Keratinocyte (primary cell): ENCODE measurements around the gene ANAPC5.

Source experiments
- CTCF ChIP-seq, 3 experiments: IDR thresholded peaks in 1 of 3; conservative IDR thresholded peaks in 1 of 3; optimal IDR thresholded peaks in 1 of 3; 2 replicates in 2 of 3; 3 replicates in 1 of 3; pipeline versions ENCODE3 to v1.5.1; 2011; ENCODE audit warnings: low read length in 3 of 3, mild to moderate bottlenecking in 3 of 3, moderate library complexity in 2 of 3, control low read depth in 1 of 3, inconsistent platforms in 1 of 3; ENCODE audit not compliant: insufficient read depth in 2 of 3; ENCODE audit errors: extremely low read depth in 1 of 3
- EZH2 ChIP-seq: IDR thresholded peaks from one replicate; pipeline ENCODE4 v1.6.1; 2012; ENCODE audit warnings: inconsistent platforms, mild to moderate bottlenecking, low read length, moderate library complexity

DNA sequence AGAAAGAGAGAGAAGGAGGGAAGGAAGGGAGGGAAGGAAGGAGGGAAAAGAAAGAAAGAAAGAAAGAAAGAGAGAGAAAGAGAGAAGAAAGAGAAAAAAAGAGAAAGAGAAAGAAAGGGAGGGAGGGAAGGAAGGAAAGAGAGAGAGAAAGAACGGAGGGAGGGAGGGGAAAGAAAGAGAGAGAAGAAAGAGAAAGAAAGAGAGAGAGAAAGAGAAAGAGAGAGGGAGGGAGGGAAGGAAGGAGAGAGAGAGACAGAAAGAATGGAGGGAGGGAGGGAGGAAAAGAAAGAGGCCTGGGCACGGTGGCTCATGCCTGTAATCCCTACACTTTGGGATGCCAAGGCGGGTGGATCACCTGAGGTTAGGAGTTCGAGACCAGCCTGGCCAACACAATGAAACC, 5.1 kb upstream of the ANAPC5 start:
- TF ChIP-seq CTCF (optimal IDR thresholded peaks at IDR 0.05 in 1 of 3, IDR thresholded peaks at IDR 0.05 in 1 of 3, conservative IDR thresholded peaks at IDR 0.05 in 1 of 3; ENCODE audit: extremely low read depth in 1 of 3, insufficient read depth in 2 of 3, low read length in 3 of 3), result no peak
- TF ChIP-seq EZH2, result no peak
